Stimulated activated CD4-positive, alpha-beta T cell treated with anti-CD3 and anti-CD28 coated beads, Interleukin-1b, Interleukin-23, amount 100 ng/mL, for 24 hours (primary cell): ENCODE data around the gene ZNF534.
"Not testable (repeated sequence)": the region's sequence is repeated elsewhere in the genome, so short reads cannot be mapped to it uniquely, and the experiment has no call there.

ENCODE experiments used
- DNase-seq, 4 experiments: peaks; one replicate each; pipeline ENCODE4 v3.0.0-alpha.2; 2020; ENCODE audit warnings: low read depth in 4 of 4, low spot score in 1 of 4

Gene ZNF534

GRCh38 chr19:52428937-52429336, at the start of gene ZNF534:
Gene ZNF534 (plus strand): TSS chr19:52429148. CDS start chr19:52431475, 2,327 bp downstream.
- no peak for DNase-seq

GRCh38 chr19:52391135-52391534, 37.8 kb upstream of the ZNF534 start:
- DNase-seq = no peak

- peak; percentile 89 to 97 (median 92) for DNase-seq
Measured at GRCh38 chr19:52397310-52398080, 31.5 kb upstream of the ZNF534 start, which contains the start of gene ZNF528. Gene ZNF528 (plus strand): TSS chr19:52397849. CDS start chr19:52402014, 4,165 bp downstream.

- DNase-seq = no peak
Measured at GRCh38 chr19:52398081-52398441, 30.9 kb upstream of the ZNF534 start.

- no peak for DNase-seq
Measured at GRCh38 chr19:52410276-52410675, 18.7 kb upstream of the ZNF534 start.

GRCh38 chr19:52415711-52416110, 13.2 kb upstream of the ZNF534 start:
- DNase-seq = no peak

- DNase-seq = no peak
Measured at GRCh38 chr19:52442179-52442578, 13.2 kb downstream of the ZNF534 start.

- no peak for DNase-seq
Measured at GRCh38 chr19:52444506-52444905, 15.6 kb downstream of the ZNF534 start.

GRCh38 chr19:52451241-52451640, 22.3 kb downstream of the ZNF534 start:
- DNase-seq = no peak

- peak; percentile 20 to 57 (median 37) for DNase-seq
Measured at GRCh38 chr19:52453324-52454094, 24.6 kb downstream of the ZNF534 start, which contains the start of gene ZNF578. Gene ZNF578 (plus strand): TSS chr19:52453553. CDS start chr19:52501846, 48,293 bp downstream.

GRCh38 chr19:52464798-52465470, 36.0 kb downstream of the ZNF534 start:
- DNase-seq = no peak

- DNase-seq = no peak
Measured at GRCh38 chr19:52473655-52474350, 44.9 kb downstream of the ZNF534 start.

- DNase-seq = no peak
Measured at GRCh38 chr19:52474351-52475127, 45.6 kb downstream of the ZNF534 start.

- DNase-seq = not testable (repeated sequence)
Measured at GRCh38 chr19:52484111-52484743, 55.3 kb downstream of the ZNF534 start.

GRCh38 chr19:52485064-52485463, 56.1 kb downstream of the ZNF534 start:
- not testable (repeated sequence) for DNase-seq

GRCh38 chr19:52485561-52486240, 56.8 kb downstream of the ZNF534 start:
- not testable (repeated sequence) for DNase-seq

- no peak for DNase-seq
Measured at GRCh38 chr19:52492201-52492993, 63.4 kb downstream of the ZNF534 start.

- no peak for DNase-seq
Measured at GRCh38 chr19:52492994-52493470, 64.1 kb downstream of the ZNF534 start.
